DOHH2 (cell line): ENCODE data around the gene MCF2L.

Experiments
- CTCF ChIP-seq: fragments of 200-600 bp; sonication (generic); IDR thresholded peaks from one replicate; pipeline ENCODE4 v1.5.1; 2014; ENCODE audit warnings: antibody characterized with exemption, mild to moderate bottlenecking, low read depth, low read length; ENCODE audit not compliant: poor library complexity, severe bottlenecking
- EZH2phosphoT487 ChIP-seq: fragments of 200-600 bp; sonication (generic); IDR thresholded peaks from 2 replicates; pipeline ENCODE4 v1.6.1; 2017; ENCODE audit warnings: borderline replicate concordance, mild to moderate bottlenecking, antibody characterized with exemption, low read length, moderate library complexity, mixed read lengths

- TF ChIP-seq CTCF (no peak), EZH2phosphoT487 (no peak)
Measured at GRCh38 chr13:113129921-113130750, 161.1 kb downstream of the MCF2L start.
